ENCODE data around the gene COL6A1. TPM values are rescaled to one million over a fixed set of nuclear protein-coding genes. Genes with fewer than 3 reads are reported as not detected.

The COL6A1 gene
- total and polyA plus RNA-seq, 2 donors (not counting 3 experiments of a cell fraction or from before 2014, with no cell fraction given) = 30.1 to 42.4 TPM

GRCh38 chr21:45998871-45999580 is 17.5 kb downstream of the COL6A1 start:
- ChIA-PET CTCF (no interaction called here), POLR2A (no interaction called here)
- Histone ChIP-seq H3K4me3 (replicated peaks in 1 of 3; ENCODE audit: insufficient read depth in 1 of 3, low read depth in 1 of 3, low read length in 3 of 3) (no peak overlapping the region), H3K4me1 (ENCODE audit: control insufficient read depth, extremely low read depth, insufficient read depth, low read length) (no peaks in the 10 kb centered on the region), H3K36me3 (ENCODE audit: control insufficient read depth in 2 of 2, extremely low read depth in 1 of 2, insufficient read depth in 2 of 2, low read length in 2 of 2) (no peaks in the 10 kb centered on the region), H4K20me1 (replicated peaks; ENCODE audit: control insufficient read depth, extremely low read depth, insufficient read depth, low read length) (no peaks in the 10 kb centered on the region), H3K9me3 (replicated peaks; ENCODE audit: control insufficient read depth, insufficient read depth, low read length) (no peaks in the 10 kb centered on the region), H3K9me1 (replicated peaks; ENCODE audit: control insufficient read depth, extremely low read depth, insufficient read depth, low read length) (no peaks in the 10 kb centered on the region), H2AFZ (ENCODE audit: low read depth, low read length) (no peak overlapping the region), H3K4me2 (ENCODE audit: insufficient read depth, low read length) (no peak overlapping the region), H3K9ac (replicated peaks; ENCODE audit: extremely low read depth, insufficient read depth, low read length) (no peak overlapping the region), H3K79me2 (ENCODE audit: control insufficient read depth, insufficient read depth, low read length) (no peaks in the 10 kb centered on the region), H3K27me3 (ENCODE audit: control insufficient read depth in 2 of 2, insufficient read depth in 2 of 2, low read length in 2 of 2) (no peaks in the 10 kb centered on the region), H3K27ac (ENCODE audit: insufficient read depth, low read depth, low read length) (no peak overlapping the region)
- intact Hi-C loops (cut with micrococcal nuclease) = no loop called here
- BruUV-seq (replicated peaks) = no TSS peak
- TF ChIP-seq MAX (IDR thresholded peaks at IDR 0.05; ENCODE audit: insufficient read depth, insufficient read length) = no peak
- no peak for TF ChIP-seq MYC (IDR thresholded peaks at IDR 0.05; ENCODE audit: low read depth, low read length)
- no peak for TF ChIP-seq EZH2 (IDR thresholded peaks at IDR 0.05; ENCODE audit: borderline replicate concordance, low read depth, low read length, severe bottlenecking)
- no peak for TF ChIP-seq POLR2AphosphoS5 (IDR thresholded peaks at IDR 0.05; ENCODE audit: insufficient read depth, low read depth, low read length)
- TF ChIP-seq CTCF (IDR thresholded peaks at IDR 0.05; ENCODE audit: extremely low read depth in 1 of 2, insufficient read depth in 1 of 2, low read depth in 1 of 2, low read length in 2 of 2) = no peak
- no peak for TF ChIP-seq JUN (IDR thresholded peaks at IDR 0.05; ENCODE audit: borderline replicate concordance, insufficient read depth, insufficient read length, low read depth)
- TF ChIP-seq POLR2A (IDR thresholded peaks at IDR 0.05; ENCODE audit: low read depth, low read length) = no peak
- no peak for TF ChIP-seq FOS (IDR thresholded peaks at IDR 0.05; ENCODE audit: borderline replicate concordance, insufficient read depth, low read length)
- TF ChIP-seq GATA2 (IDR thresholded peaks at IDR 0.05; ENCODE audit: insufficient read depth, insufficient read length, low read depth, low read length) = no peak
- DNase-seq (ENCODE audit: low read depth, low spot score) (no peak), FAIRE-seq (no peak)
- dilution Hi-C loops (cut with MboI; ENCODE audit: extremely low pct_ligation_motif_present, low sequenced_read_pairs) = no loop called here

All from endothelial cell of umbilical vein (primary cell).